GM12878 (cell line): Measurements from ENCODE around the gene SSX2IP. TPM values are rescaled to one million over a fixed set of nuclear protein-coding genes. Genes with fewer than 3 reads are reported as not detected.
A peak's percentile ranks its signal among the peaks of the same experiment; 100 is the strongest.

ENCODE experiments used
- ATAC-seq: fragments of 200-7000 bp; cut with Tn5 transposase; 3 replicates; pipeline ENCODE4 v1.9.1; 2020; ENCODE audit warnings: mild to moderate bottlenecking, moderate library complexity
- BruUV-seq: library from RNA; stranded (reverse); fragments of 400-500 nt; replicated peaks from 2 replicates; lab custom pipeline; 2021; lab: Mats Ljungman, UMichigan
- CTCF ChIA-PET: fragments of 300-600 bp; sonication (Branson Sonifier 250); formaldehyde crosslinking; extraction: SDS; loops from one replicate; lab custom pipeline; 2021; ENCODE audit warnings: inconsistent platforms; lab: Yijun Ruan, JAX
- POLR2A ChIA-PET: fragments of 350-600 bp; formaldehyde crosslinking; extraction: SDS; loops from one replicate; lab custom pipeline; 2021; ENCODE audit warnings: inconsistent platforms; lab: Charles Lee
- RAD21 ChIA-PET: fragments of 300-600 bp; sonication (Branson Sonifier 250); formaldehyde crosslinking; loops from one replicate; lab custom pipeline; 2023; ENCODE audit warnings: antibody characterized with exemption; ENCODE audit not compliant: unreplicated experiment; lab: Charles Lee
- SMC1A ChIA-PET: fragments of 300-600 bp; sonication (Branson Sonifier 250); formaldehyde crosslinking; loops from one replicate; lab custom pipeline; 2023; ENCODE audit not compliant: unreplicated experiment, uncharacterized antibody; lab: Charles Lee
- DNase-seq: peaks from one replicate; pipeline ENCODE4 v3.0.0-alpha.2; 2011; ENCODE audit warnings: low read depth, low spot score
- FAIRE-seq: peaks from 3 replicates; lab custom pipeline; 2011; peaks lifted over from hg19 to GRCh38; lab: Jason Lieb, UNC
- H2AFZ ChIP-seq: 2 replicates; pipeline ENCODE4 v1.6.0; 2011; ENCODE audit warnings: low read depth, low read length, control low read depth; ENCODE audit not compliant: control insufficient read depth
- H3K27ac ChIP-seq: 2 replicates; pipeline ENCODE4 v1.5.1; 2011; ENCODE audit warnings: control low read depth; ENCODE audit not compliant: control insufficient read depth, insufficient read depth
- H3K27me3 ChIP-seq, 2 experiments: replicated peaks in 1 of 2; 2 replicates each; pipeline versions ENCODE4 v1.6.0 to v1.6.1; 2011; ENCODE audit warnings: low read length in 1 of 2; ENCODE audit not compliant: control insufficient read depth in 2 of 2, insufficient read depth in 2 of 2
- H3K36me3 ChIP-seq, 2 experiments: 2 replicates each; pipeline ENCODE4 v1.5.1; 2011; ENCODE audit warnings: low read length in 1 of 2; ENCODE audit not compliant: control insufficient read depth in 2 of 2, insufficient read depth in 2 of 2
- H3K4me1 ChIP-seq: 2 replicates; pipeline ENCODE4 v1.6.1; 2011; ENCODE audit warnings: mild to moderate bottlenecking, low read length, moderate library complexity, mixed read lengths; ENCODE audit not compliant: control insufficient read depth, insufficient read depth
- H3K4me2 ChIP-seq: 2 replicates; pipeline ENCODE4 v1.6.0; 2011; ENCODE audit warnings: control low read depth; ENCODE audit not compliant: control insufficient read depth, insufficient read depth
- H3K4me3 ChIP-seq: fragments of 200-600 bp; sonication (generic); 2 replicates; pipeline ENCODE4 v1.5.1; 2016
- H3K79me2 ChIP-seq: 2 replicates; pipeline ENCODE4 v1.6.0; 2011; ENCODE audit warnings: low read length; ENCODE audit not compliant: control insufficient read depth, insufficient read depth
- H3K9ac ChIP-seq: 2 replicates; pipeline ENCODE4 v1.8.0; 2011; ENCODE audit warnings: low read length, control low read depth, mixed read lengths; ENCODE audit not compliant: control insufficient read depth, insufficient read depth
- H3K9me3 ChIP-seq: replicated peaks from 3 replicates; pipeline ENCODE4 v1.5.1; 2011; ENCODE audit warnings: mild to moderate bottlenecking, low read length; ENCODE audit not compliant: control insufficient read depth, insufficient read depth
- H4K20me1 ChIP-seq: 2 replicates; pipeline ENCODE4 v1.6.0; 2011; ENCODE audit not compliant: control insufficient read depth, insufficient read depth
- BCL11A ChIP-seq: IDR thresholded peaks from 2 replicates; pipeline ENCODE4 v1.6.1; 2011; ENCODE audit warnings: low read depth, low read length
- EED ChIP-seq: sonication (generic); IDR thresholded peaks from 2 replicates; pipeline ENCODE4 v1.6.1; 2016; ENCODE audit warnings: antibody characterized with exemption, low read depth
- HDGF ChIP-seq: fragments of 450-650 bp; IDR thresholded peaks from 2 replicates; pipeline ENCODE4 v1.6.1; 2016; ENCODE audit warnings: antibody characterized with exemption
- IKZF2 ChIP-seq, 2 experiments: fragments of 450-650 bp; IDR thresholded peaks; 2 replicates each; pipeline ENCODE4 v1.6.1; 2017; ENCODE audit warnings: mild to moderate bottlenecking in 2 of 2, moderate library complexity in 2 of 2
- MLLT1 ChIP-seq: fragments of 450-650 bp; IDR thresholded peaks from 2 replicates; pipeline ENCODE4 v1.6.1; 2016; ENCODE audit warnings: mild to moderate bottlenecking
- NFYA ChIP-seq: IDR thresholded peaks from 2 replicates; pipeline ENCODE4 v1.6.1; 2011; ENCODE audit warnings: low read depth, mild to moderate bottlenecking, low read length, improper control_type of control experiment, borderline replicate concordance
- NR2C2 ChIP-seq: IDR thresholded peaks from 2 replicates; pipeline ENCODE4 v1.6.1; 2011; ENCODE audit warnings: borderline replicate concordance, low read depth; ENCODE audit not compliant: control insufficient read depth, insufficient read length
- RAD21 ChIP-seq: IDR thresholded peaks from 2 replicates; pipeline ENCODE4 v1.6.1; 2011; ENCODE audit warnings: mild to moderate bottlenecking, low read depth, low read length, moderate library complexity; ENCODE audit not compliant: insufficient read depth
- TAF1 ChIP-seq: IDR thresholded peaks from 2 replicates; pipeline ENCODE4 v1.6.1; 2011; ENCODE audit warnings: mild to moderate bottlenecking, low read depth, low read length, borderline replicate concordance
- ZZZ3 ChIP-seq: IDR thresholded peaks from 2 replicates; pipeline ENCODE4 v1.6.1; 2011; ENCODE audit warnings: low read depth; ENCODE audit not compliant: control insufficient read depth, insufficient read length
- WGBS: methylation state at CpG from one replicate; pipeline ENCODE4 v1.1.6; 2016; ENCODE audit warnings: low lambda C conversion rate; ENCODE audit not compliant: insufficient replicate concordance, insufficient coverage; ENCODE audit errors: missing lambda C conversion rate; 5-methylcytosine and 5-hydroxymethylcytosine counted together
- in situ Hi-C: fragments of 300-500 bp; cut with MboI; formaldehyde crosslinking; loops from 9 replicates; pipeline ENCODE4 v1.14.3; 2018; ENCODE audit warnings: mixed read lengths
- intact Hi-C: fragments of 100-400 bp; cut with micrococcal nuclease; formaldehyde crosslinking; loops from one replicate; pipeline ENCODE4 v1.14.2; 2022; ENCODE audit not compliant: unreplicated experiment
- polyA plus RNA-seq, 11 experiments: library from polyadenylated mRNA; depleted of rRNA in 4 of 11; unstranded in 6 of 11; stranded (reverse) in 5 of 11; fragments of >200 nt; fragmentation: Nextera tagmentation in 4 of 11; fragmentation: Illumina TruSeq in 1 of 11; extraction: Ambion mirVana in 4 of 11; extraction: Trizol in 1 of 11; gene quantifications; 1 replicate in 1 of 11; 2 replicates in 10 of 11; pipeline versions ENCODE4 v1.2.1 to v1.2.3, GENCODE V29; 2011 to 2016; ENCODE audit warnings: inconsistent platforms in 2 of 11, missing spikeins in 2 of 11, low read depth in 1 of 11
- total RNA-seq, 4 experiments: library from RNA; depleted of rRNA in 3 of 4; stranded (reverse); fragments of >200 nt in 3 of 4; fragmentation: Illumina TruSeq in 1 of 4; extraction: Trizol in 1 of 4; gene quantifications; 2 replicates each; pipeline versions ENCODE4 v1.2.1 to v1.2.3, GENCODE V29; 2013 to 2021
- TF ChIP-seq, protein P1 (sequence below): IDR thresholded peaks from 2 replicates; pipeline ENCODE4 v1.6.1; 2011; ENCODE audit warnings: borderline replicate concordance, low read depth, mild to moderate bottlenecking, moderate library complexity, low read length; ENCODE audit not compliant: insufficient read depth, poor library complexity, severe bottlenecking
- TF ChIP-seq, protein P2 (sequence below): fragments of 450-650 bp; IDR thresholded peaks from 2 replicates; pipeline ENCODE4 v1.6.1; 2018; ENCODE audit warnings: mild to moderate bottlenecking, low read depth, moderate library complexity; ENCODE audit not compliant: partially characterized antibody
- TF ChIP-seq, protein P3 (sequence below): IDR thresholded peaks from 2 replicates; pipeline ENCODE4 v1.6.1; 2012; ENCODE audit warnings: low read length, inconsistent platforms

The SSX2IP gene
- total and polyA plus RNA-seq, 10 of the 15 experiments (the other 5 are each of a cell fraction or from before 2014, with no cell fraction given) = 3.3 to 14.0 (median 10.4) TPM

- DNase-seq (no peak), ATAC-seq (no peak), FAIRE-seq (no peak)
- intact Hi-C loops = no loop called here
- CTCF ChIA-PET = interaction anchor here (0.7 to 4.7 kb wide), 10 partner anchors 9 to 297 kb away, joined by 3 to 52 read pairs (median 4); no protein-coding TSS in a partner anchor
- Histone ChIP-seq H3K79me2 (peaks cover 12% of the 10 kb centered on the region), H4K20me1 (no peaks in the 10 kb centered on the region), H3K27ac (no peak overlapping the region), H2AFZ (no peak overlapping the region), H3K36me3 (no peaks in the 10 kb centered on the region), H3K9me3 (no peaks in the 10 kb centered on the region; the same call in 2 of the 3 replicates), H3K27me3 (no peaks in the 10 kb centered on the region), H3K9ac (no peak overlapping the region), H3K4me3 (no peak overlapping the region), H3K4me1 (peaks cover 17% of the 10 kb centered on the region; the same call in 1 of the 2 replicates), H3K4me2 (peak overlapping the region; percentile 82)
- in situ Hi-C loops = no loop called here
- SMC1A ChIA-PET = interaction anchor here (0.8 to 3.8 kb wide), 20 partner anchors 10 to 260 kb away, joined by 3 to 29 read pairs (median 5); partner anchors contain the start of genes GNG5 and SPATA1
- TF ChIP-seq, protein P1, sequence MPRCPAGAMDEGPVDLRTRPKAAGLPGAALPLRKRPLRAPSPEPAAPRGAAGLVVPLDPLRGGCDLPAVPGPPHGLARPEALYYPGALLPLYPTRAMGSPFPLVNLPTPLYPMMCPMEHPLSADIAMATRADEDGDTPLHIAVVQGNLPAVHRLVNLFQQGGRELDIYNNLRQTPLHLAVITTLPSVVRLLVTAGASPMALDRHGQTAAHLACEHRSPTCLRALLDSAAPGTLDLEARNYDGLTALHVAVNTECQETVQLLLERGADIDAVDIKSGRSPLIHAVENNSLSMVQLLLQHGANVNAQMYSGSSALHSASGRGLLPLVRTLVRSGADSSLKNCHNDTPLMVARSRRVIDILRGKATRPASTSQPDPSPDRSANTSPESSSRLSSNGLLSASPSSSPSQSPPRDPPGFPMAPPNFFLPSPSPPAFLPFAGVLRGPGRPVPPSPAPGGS = no peak
- TF ChIP-seq, protein P2, sequence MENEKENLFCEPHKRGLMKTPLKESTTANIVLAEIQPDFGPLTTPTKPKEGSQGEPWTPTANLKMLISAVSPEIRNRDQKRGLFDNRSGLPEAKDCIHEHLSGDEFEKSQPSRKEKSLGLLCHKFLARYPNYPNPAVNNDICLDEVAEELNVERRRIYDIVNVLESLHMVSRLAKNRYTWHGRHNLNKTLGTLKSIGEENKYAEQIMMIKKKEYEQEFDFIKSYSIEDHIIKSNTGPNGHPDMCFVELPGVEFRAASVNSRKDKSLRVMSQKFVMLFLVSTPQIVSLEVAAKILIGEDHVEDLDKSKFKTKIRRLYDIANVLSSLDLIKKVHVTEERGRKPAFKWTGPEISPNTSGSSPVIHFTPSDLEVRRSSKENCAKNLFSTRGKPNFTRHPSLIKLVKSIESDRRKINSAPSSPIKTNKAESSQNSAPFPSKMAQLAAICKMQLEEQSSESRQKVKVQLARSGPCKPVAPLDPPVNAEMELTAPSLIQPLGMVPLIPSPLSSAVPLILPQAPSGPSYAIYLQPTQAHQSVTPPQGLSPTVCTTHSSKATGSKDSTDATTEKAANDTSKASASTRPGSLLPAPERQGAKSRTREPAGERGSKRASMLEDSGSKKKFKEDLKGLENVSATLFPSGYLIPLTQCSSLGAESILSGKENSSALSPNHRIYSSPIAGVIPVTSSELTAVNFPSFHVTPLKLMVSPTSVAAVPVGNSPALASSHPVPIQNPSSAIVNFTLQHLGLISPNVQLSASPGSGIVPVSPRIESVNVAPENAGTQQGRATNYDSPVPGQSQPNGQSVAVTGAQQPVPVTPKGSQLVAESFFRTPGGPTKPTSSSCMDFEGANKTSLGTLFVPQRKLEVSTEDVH = no peak
- TF ChIP-seq BCL11A (no peak), MLLT1 (no peak), NR2C2 (no peak), TAF1 (no peak), EED (no peak), NFYA (no peak), HDGF (no peak), ZZZ3 (no peak), IKZF2 (IDR thresholded peaks at IDR 0.05) (no peak), RAD21 (no peak)
- TF ChIP-seq, protein P3, sequence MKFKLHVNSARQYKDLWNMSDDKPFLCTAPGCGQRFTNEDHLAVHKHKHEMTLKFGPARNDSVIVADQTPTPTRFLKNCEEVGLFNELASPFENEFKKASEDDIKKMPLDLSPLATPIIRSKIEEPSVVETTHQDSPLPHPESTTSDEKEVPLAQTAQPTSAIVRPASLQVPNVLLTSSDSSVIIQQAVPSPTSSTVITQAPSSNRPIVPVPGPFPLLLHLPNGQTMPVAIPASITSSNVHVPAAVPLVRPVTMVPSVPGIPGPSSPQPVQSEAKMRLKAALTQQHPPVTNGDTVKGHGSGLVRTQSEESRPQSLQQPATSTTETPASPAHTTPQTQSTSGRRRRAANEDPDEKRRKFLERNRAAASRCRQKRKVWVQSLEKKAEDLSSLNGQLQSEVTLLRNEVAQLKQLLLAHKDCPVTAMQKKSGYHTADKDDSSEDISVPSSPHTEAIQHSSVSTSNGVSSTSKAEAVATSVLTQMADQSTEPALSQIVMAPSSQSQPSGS = no peak
- BruUV-seq = no TSS peak
- RAD21 ChIA-PET = interaction anchor here (0.7 to 3.5 kb wide), 7 partner anchors 11 to 184 kb away, joined by 3 to 15 read pairs (median 5); no protein-coding TSS in a partner anchor
- POLR2A ChIA-PET = interaction anchor here (1.0 to 4.2 kb wide), 3 partner anchors 9 to 15 kb away, joined by 3 to 15 read pairs (median 5); no protein-coding TSS in a partner anchor
- 96% methylated on average over 5 of the region's 5 CpGs for WGBS
Observed at GRCh38 chr1:84687714-84688462, 2.4 kb downstream of the SSX2IP start.
